PFSK-1 (cell line): Measurements from ENCODE around the gene NPHP4.

Experiments used
- FOXP2 ChIP-seq: optimal IDR thresholded peaks from 2 replicates; pipeline ENCODE3; 2011; ENCODE audit warnings: borderline replicate concordance, control low read depth, inconsistent platforms; ENCODE audit not compliant: insufficient read depth; ENCODE audit errors: extremely low read length, extremely low read depth
- POLR2AphosphoS5 ChIP-seq: IDR thresholded peaks from 2 replicates; pipeline ENCODE4 v1.6.1; 2012; ENCODE audit warnings: low read depth, mild to moderate bottlenecking, control low read depth, low read length, moderate library complexity
- REST ChIP-seq, 2 experiments: IDR thresholded peaks; 2 replicates each; pipeline versions ENCODE4 v1.6.1 to v1.8.0; 2011 to 2012; ENCODE audit warnings: low read depth in 2 of 2, low read length in 2 of 2, control low read depth in 1 of 2, inconsistent platforms in 1 of 2, mild to moderate bottlenecking in 1 of 2, moderate library complexity in 1 of 2; ENCODE audit not compliant: insufficient read depth in 1 of 2
- SIN3A ChIP-seq: IDR thresholded peaks from 2 replicates; pipeline ENCODE4 v1.6.1; 2012; ENCODE audit warnings: mild to moderate bottlenecking, low read length, moderate library complexity, borderline replicate concordance; ENCODE audit not compliant: insufficient read depth
- TAF1 ChIP-seq: IDR thresholded peaks from 2 replicates; pipeline ENCODE4 v1.6.1; 2012; ENCODE audit warnings: low read length, control low read depth, borderline replicate concordance; ENCODE audit not compliant: insufficient read depth

Gene NPHP4

DNA sequence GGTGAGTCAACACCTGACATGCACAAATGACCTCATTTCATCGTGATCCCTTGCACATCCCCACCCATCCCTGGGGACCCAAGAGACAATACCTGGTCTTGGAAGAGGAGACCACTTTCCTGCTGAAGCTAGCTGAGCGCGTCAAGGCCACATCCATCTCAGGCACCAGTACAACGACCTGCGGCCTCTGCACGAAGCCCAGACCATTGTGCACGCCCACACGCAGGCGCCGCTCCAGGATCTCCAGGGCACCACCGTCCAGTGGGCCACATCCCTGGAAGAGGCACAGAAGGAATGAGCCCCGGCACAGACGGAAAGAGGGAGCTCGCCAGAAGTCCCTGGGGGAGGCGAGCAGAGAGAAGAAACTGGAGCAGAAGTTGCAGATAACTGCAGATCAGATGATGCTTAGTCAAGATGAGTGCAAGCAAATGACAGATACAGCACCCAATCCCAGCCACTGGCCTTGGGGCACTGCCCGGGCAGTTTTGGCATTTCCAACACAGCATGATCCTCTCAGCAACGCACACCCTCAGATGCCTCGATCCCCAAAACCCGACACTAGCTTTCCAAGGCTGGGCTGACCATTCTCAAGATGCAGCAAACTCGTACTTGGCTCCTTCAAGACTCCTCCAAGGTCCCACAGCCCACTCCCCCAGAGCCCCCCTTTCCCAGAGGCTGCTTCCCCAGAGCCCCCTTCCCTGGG is 44.1 kb downstream of the NPHP4 start:
- TF ChIP-seq REST (IDR thresholded peaks at IDR 0.05; ENCODE audit: insufficient read depth in 1 of 2, low read depth in 2 of 2, low read length in 2 of 2) (no peak), POLR2AphosphoS5 (no peak)

DNA sequence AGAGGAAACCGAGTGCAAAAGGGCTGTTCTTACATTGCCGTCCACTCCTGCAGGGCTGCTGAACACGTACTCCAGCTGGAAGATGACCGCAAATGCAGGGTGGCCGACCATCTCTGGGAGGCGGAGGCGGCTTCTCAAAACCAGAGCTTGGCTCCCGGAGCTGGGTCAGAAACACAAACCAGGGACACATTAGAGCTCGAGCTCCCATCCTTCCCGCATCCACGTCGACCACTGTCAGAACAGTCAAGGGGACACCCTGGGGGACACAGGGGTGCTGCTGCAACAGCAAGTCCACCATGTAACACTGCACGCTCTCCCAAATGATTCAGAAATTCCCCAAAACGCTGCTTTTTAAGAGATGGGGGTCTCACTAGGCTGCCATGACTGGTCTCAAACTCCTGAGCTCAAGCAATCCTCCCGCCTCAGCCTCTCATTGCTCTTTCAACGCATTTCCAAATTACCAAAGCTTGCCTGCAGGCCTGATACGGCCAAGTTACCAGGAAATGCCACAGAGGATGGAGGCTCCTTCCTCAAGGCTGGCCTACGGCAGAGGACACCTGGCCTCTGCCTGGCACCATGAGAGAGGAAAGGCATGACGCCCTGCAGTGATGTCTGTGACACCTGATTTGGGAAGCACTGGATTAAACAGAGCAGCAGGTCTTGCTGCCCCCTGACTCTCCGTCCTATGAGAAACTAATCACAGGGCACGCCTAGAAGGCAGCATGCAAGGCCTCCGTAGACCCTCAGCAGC is 45.0 kb downstream of the NPHP4 start:
- TF ChIP-seq SIN3A (no peak), REST (IDR thresholded peaks at IDR 0.05; ENCODE audit: insufficient read depth in 1 of 2, low read depth in 2 of 2, low read length in 2 of 2) (no peak), TAF1 (no peak), FOXP2 (no peak), POLR2AphosphoS5 (no peak)

DNA sequence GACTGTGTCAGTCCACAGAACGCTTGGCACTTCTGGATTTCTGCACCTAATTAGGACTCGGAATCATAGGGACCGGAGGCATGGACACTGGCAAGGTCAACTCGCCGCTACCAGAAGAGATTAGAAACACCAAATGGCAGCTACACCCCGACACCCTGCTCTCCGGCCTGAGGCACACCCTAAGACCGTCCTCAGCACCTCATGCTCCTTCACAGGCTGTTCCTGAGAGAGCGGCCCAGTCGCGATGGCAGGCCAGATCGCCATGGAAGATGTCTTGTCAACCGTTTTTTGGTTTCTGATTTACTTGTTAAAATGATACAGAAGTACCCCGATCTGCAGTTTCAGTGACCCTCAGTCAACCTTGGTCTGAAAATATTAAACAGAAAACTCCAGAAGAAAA is 46.8 kb downstream of the NPHP4 start:
- TF ChIP-seq FOXP2 (no peak), SIN3A (no peak), TAF1 (no peak), POLR2AphosphoS5 (no peak), REST (IDR thresholded peaks at IDR 0.05; ENCODE audit: insufficient read depth in 1 of 2, low read depth in 2 of 2, low read length in 2 of 2) (no peak)

DNA sequence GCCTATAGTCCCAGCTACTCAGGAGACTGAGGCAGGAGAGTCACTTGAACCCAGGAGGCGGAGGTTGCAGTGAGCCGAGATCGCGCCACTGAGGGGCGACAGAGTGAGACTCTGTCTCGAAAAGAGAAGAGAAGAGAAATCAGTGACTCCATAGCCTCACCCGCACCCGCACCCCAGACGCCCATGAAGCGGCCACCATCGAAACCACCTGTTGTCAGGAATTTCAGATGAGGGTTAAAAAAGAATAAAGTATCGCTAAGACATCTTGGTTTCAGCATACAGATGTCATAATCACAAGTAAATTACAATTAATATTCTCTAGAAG is 47.4 kb downstream of the NPHP4 start:
- no peak for TF ChIP-seq POLR2AphosphoS5
- TF ChIP-seq FOXP2, result no peak
- TF ChIP-seq TAF1, result no peak
- TF ChIP-seq REST (IDR thresholded peaks at IDR 0.05; ENCODE audit: insufficient read depth in 1 of 2, low read depth in 2 of 2, low read length in 2 of 2), result no peak
- TF ChIP-seq SIN3A, result no peak
